Measurements from ENCODE around the gene SELENOS. TPM values are rescaled to one million over a fixed set of nuclear protein-coding genes. Genes with fewer than 3 reads are reported as not detected.

SELENOS gene
- total and polyA plus RNA-seq, 2 experiments from 2014 or later, result 127 to 158 TPM

DNA sequence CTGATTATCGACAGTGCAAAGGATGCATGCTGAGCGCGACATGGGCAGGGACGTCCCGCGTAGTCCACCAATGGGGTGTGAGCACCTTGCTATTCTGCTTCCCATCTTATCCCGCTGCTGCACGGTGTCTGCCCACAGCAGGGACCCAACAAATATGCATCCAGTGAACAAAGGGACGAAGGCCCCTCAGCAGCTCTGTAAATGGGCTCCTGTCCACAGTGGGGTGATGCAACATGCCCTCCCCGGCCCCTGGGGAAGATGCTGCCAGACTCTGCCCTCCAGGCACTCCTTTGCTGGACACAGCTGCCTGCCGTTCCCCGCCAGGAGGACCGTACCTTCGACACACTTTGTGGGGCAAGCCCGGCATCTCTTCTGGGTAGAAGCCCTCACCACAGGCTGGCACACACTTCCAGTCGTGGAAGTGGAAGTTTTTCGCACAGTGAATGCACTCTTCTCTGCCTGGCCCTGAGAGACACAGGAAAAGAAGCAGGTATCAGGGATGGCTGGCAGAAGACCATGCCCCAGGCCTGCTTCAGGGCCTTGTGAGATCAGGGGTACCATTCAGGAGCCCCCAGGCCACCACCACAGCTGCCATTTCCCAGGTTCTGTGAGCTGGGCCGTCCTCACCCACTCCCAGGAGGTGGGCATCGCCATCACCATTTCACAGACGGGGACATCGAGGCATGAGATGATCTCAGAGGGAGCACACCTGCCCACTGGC is 35.9 kb upstream of the SELENOS start:
- 92% methylated on average over 21 of the region's 21 CpGs for WGBS (ENCODE audit: low lambda C conversion rate, missing lambda C conversion rate)
- DNase-seq (ENCODE audit: low spot score), result no peak
- no peak overlapping the region for H2AFZ ChIP-seq
- no peak overlapping the region for H3K27ac ChIP-seq
- TF ChIP-seq EZH2 (IDR thresholded peaks at IDR 0.05; ENCODE audit: borderline replicate concordance) (no peak), EZH2phosphoT487 (IDR thresholded peaks at IDR 0.05; ENCODE audit: low read depth, severe bottlenecking, unreplicated experiment) (no peak)
- TF ChIP-seq, protein P1, sequence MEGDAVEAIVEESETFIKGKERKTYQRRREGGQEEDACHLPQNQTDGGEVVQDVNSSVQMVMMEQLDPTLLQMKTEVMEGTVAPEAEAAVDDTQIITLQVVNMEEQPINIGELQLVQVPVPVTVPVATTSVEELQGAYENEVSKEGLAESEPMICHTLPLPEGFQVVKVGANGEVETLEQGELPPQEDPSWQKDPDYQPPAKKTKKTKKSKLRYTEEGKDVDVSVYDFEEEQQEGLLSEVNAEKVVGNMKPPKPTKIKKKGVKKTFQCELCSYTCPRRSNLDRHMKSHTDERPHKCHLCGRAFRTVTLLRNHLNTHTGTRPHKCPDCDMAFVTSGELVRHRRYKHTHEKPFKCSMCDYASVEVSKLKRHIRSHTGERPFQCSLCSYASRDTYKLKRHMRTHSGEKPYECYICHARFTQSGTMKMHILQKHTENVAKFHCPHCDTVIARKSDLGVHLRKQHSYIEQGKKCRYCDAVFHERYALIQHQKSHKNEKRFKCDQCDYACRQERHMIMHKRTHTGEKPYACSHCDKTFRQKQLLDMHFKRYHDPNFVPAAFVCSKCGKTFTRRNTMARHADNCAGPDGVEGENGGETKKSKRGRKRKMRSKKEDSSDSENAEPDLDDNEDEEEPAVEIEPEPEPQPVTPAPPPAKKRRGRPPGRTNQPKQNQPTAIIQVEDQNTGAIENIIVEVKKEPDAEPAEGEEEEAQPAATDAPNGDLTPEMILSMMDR (IDR thresholded peaks at IDR 0.05; ENCODE audit: poor library complexity), result no peak
- no peaks in the 10 kb centered on the region for H3K27me3 ChIP-seq
- H4K20me1 ChIP-seq (ENCODE audit: insufficient read depth, poor library complexity, severe bottlenecking), result no peaks in the 10 kb centered on the region
- H3K79me2 ChIP-seq, result no peaks in the 10 kb centered on the region
- no peak overlapping the region for H3K4me3 ChIP-seq
- no peaks in the 10 kb centered on the region for H3K36me3 ChIP-seq (replicated peaks; ENCODE audit: insufficient read depth, low read depth)
- no peak overlapping the region for H3K4me2 ChIP-seq
- H3K9me2 ChIP-seq (replicated peaks; ENCODE audit: insufficient read depth), result no peaks in the 10 kb centered on the region
- H3K4me1 ChIP-seq (ENCODE audit: insufficient read depth), result no peaks in the 10 kb centered on the region
- no peaks in the 10 kb centered on the region for H3K9me3 ChIP-seq (ENCODE audit: low read depth)

DNA sequence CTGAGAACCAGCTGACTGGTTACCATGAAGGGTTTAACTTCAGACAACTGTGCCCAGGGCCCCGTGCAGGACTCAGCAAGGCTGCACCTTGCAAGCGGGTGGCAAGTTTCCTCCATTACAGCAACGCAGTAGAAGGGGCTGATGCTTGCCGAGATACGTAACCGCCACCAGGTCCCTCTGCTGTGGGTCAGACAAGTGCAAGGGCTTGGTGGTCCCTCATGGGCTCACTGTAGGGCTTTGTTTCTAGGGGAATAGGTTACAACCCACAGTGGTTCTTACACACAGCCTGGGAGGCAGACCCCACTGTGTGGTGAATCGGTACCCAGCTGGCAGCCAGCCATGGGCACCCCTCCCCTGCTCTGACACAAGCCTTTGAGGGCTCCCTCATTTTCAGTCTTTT is 33.2 kb upstream of the SELENOS start:
- no peak overlapping the region for H3K4me3 ChIP-seq
- no peak overlapping the region for H2AFZ ChIP-seq
- H3K4me2 ChIP-seq, result no peak overlapping the region
- H3K4me1 ChIP-seq (ENCODE audit: insufficient read depth), result no peaks in the 10 kb centered on the region
- H4K20me1 ChIP-seq (ENCODE audit: insufficient read depth, poor library complexity, severe bottlenecking), result no peaks in the 10 kb centered on the region
- H3K9me3 ChIP-seq (ENCODE audit: low read depth), result no peaks in the 10 kb centered on the region
- no peaks in the 10 kb centered on the region for H3K9me2 ChIP-seq (replicated peaks; ENCODE audit: insufficient read depth)
- TF ChIP-seq EZH2 (IDR thresholded peaks at IDR 0.05; ENCODE audit: borderline replicate concordance) (no peak), EZH2phosphoT487 (IDR thresholded peaks at IDR 0.05; ENCODE audit: low read depth, severe bottlenecking, unreplicated experiment) (no peak)
- TF ChIP-seq, protein P1 (IDR thresholded peaks at IDR 0.05; ENCODE audit: poor library complexity), result no peak
- 94% methylated on average over 7 of the region's 7 CpGs for WGBS (ENCODE audit: low lambda C conversion rate, missing lambda C conversion rate)
- no peak overlapping the region for H3K27ac ChIP-seq
- H3K36me3 ChIP-seq (replicated peaks; ENCODE audit: insufficient read depth, low read depth), result no peaks in the 10 kb centered on the region
- H3K27me3 ChIP-seq, result no peaks in the 10 kb centered on the region
- DNase-seq (ENCODE audit: low spot score), result no peak
- H3K79me2 ChIP-seq, result no peaks in the 10 kb centered on the region

DNA sequence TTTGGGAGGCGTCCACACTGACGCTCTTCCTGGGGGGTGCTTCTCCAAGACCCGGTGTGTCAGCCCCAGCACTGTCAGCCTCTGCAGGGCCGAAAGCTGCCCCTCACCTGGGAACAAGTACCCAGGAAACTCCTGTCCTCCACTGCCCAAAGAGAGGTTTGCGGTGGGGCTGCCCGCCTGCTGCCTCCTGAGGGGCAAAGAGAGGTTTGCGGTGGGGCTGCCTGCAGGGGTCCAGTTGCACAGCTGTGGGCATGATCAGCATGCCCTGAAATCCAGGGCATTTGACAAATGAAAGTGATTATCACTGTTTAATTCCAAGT is 32.8 kb upstream of the SELENOS start:
- Histone ChIP-seq H3K27me3 (no peaks in the 10 kb centered on the region), H3K4me3 (no peak overlapping the region), H2AFZ (no peak overlapping the region), H3K4me2 (no peak overlapping the region), H3K79me2 (no peaks in the 10 kb centered on the region), H3K27ac (no peak overlapping the region), H3K36me3 (replicated peaks; ENCODE audit: insufficient read depth, low read depth) (no peaks in the 10 kb centered on the region), H3K9me3 (ENCODE audit: low read depth) (no peaks in the 10 kb centered on the region), H3K4me1 (ENCODE audit: insufficient read depth) (no peaks in the 10 kb centered on the region), H3K9me2 (replicated peaks; ENCODE audit: insufficient read depth) (no peaks in the 10 kb centered on the region), H4K20me1 (ENCODE audit: insufficient read depth, poor library complexity, severe bottlenecking) (no peaks in the 10 kb centered on the region)
- WGBS (ENCODE audit: low lambda C conversion rate, missing lambda C conversion rate), result 96% methylated on average over 7 of the region's 7 CpGs
- DNase-seq (ENCODE audit: low spot score), result no peak
- TF ChIP-seq, protein P1 (IDR thresholded peaks at IDR 0.05; ENCODE audit: poor library complexity), result no peak
- no peak for TF ChIP-seq EZH2 (IDR thresholded peaks at IDR 0.05; ENCODE audit: borderline replicate concordance)
- TF ChIP-seq EZH2phosphoT487 (IDR thresholded peaks at IDR 0.05; ENCODE audit: low read depth, severe bottlenecking, unreplicated experiment), result no peak

Data from hepatocyte (in vitro differentiated cells).